Parathyroid adenoma (tissue), 2 donors: ENCODE data around the gene PLEKHG5.
A peak's percentile ranks its signal among the peaks of the same experiment; 100 is the strongest.

Experiments used
- H2AFZ ChIP-seq: fragments of 300-600 bp; sonication (generic); one replicate; pipeline ENCODE4 v1.7.0; 2017; ENCODE audit warnings: antibody characterized with exemption, mild to moderate bottlenecking
- H3K27ac ChIP-seq: fragments of 300-600 bp; sonication (generic); one replicate; pipeline ENCODE4 v1.7.0; 2017
- H3K27me3 ChIP-seq: fragments of 300-600 bp; sonication (generic); one replicate; pipeline ENCODE4 v1.7.0; 2017; ENCODE audit warnings: low read length; ENCODE audit not compliant: control insufficient read depth, insufficient read depth
- H3K36me3 ChIP-seq: fragments of 300-600 bp; sonication (generic); one replicate; pipeline ENCODE4 v1.7.0; 2017; ENCODE audit warnings: low read length; ENCODE audit not compliant: control insufficient read depth, insufficient read depth
- H3K4me1 ChIP-seq: fragments of 300-600 bp; sonication (generic); one replicate; pipeline ENCODE4 v1.7.0; 2017; ENCODE audit warnings: control low read depth
- H3K4me2 ChIP-seq: fragments of 300-600 bp; sonication (generic); one replicate; pipeline ENCODE4 v1.7.0; 2017; ENCODE audit warnings: low read length
- H3K4me3 ChIP-seq: fragments of 300-600 bp; sonication (generic); one replicate; pipeline ENCODE4 v1.7.0; 2017; ENCODE audit warnings: low read depth, low read length
- H3K79me2 ChIP-seq: fragments of 300-600 bp; sonication (generic); one replicate; pipeline ENCODE4 v1.7.0; 2017; ENCODE audit warnings: control low read depth
- H3K9ac ChIP-seq: fragments of 300-600 bp; sonication (generic); one replicate; pipeline ENCODE4 v1.7.0; 2017; ENCODE audit warnings: mild to moderate bottlenecking
- H3K9me3 ChIP-seq: fragments of 300-600 bp; sonication (generic); one replicate; pipeline ENCODE4 v1.7.0; 2017; ENCODE audit warnings: low read length; ENCODE audit not compliant: control insufficient read depth
- TF ChIP-seq, protein P1 (sequence below): fragments of 300-600 bp; sonication (generic); IDR thresholded peaks from one replicate; pipeline ENCODE4 v1.7.0; 2017; ENCODE audit warnings: antibody characterized with exemption, mild to moderate bottlenecking
- donor health status: primary hyperparathyroidism.

PLEKHG5 gene

DNA sequence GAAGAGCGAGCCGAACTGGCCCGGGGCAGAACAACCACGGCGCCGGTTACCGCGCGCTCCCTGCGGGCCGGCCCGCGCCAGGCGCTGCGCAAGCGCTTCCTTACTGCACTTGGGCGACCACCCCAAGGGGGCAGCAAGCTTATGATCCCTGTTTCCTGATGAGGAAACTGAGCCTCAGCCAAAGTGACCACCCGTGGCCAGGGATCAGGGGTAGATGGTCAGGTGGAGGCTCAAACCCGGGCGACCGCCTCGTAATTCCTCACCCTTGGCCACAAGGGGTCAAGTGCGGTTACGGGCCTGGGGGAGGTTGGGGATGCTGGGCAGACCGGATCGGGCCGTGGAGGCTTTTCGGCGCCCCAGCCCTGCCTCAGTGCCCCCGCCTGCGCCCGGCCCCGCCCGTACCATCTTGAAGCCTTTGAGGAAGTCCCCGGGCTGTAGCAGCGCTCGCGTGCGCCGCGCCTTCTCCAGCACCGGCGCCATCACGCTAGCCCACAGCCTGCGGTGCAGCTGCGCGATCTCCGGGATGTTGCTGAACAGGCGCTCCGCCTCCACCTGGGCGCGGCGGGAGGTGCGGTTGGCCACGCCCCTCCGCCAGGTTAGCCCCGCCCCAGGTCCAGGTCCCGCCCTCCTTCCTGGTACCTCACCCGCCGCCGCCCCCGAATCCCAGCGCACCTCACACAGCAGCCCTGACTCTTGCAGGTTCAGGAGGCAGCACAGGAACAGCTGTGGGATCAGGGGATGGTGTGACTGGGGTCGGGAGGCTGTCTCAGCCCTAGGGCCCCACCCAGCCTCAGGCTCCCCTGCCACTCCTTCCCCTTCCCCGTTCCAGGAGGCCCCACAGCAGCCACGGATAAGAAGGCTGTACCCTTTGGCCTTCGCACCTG is 20.1 kb downstream of the PLEKHG5 start:
- TF ChIP-seq, protein P1, sequence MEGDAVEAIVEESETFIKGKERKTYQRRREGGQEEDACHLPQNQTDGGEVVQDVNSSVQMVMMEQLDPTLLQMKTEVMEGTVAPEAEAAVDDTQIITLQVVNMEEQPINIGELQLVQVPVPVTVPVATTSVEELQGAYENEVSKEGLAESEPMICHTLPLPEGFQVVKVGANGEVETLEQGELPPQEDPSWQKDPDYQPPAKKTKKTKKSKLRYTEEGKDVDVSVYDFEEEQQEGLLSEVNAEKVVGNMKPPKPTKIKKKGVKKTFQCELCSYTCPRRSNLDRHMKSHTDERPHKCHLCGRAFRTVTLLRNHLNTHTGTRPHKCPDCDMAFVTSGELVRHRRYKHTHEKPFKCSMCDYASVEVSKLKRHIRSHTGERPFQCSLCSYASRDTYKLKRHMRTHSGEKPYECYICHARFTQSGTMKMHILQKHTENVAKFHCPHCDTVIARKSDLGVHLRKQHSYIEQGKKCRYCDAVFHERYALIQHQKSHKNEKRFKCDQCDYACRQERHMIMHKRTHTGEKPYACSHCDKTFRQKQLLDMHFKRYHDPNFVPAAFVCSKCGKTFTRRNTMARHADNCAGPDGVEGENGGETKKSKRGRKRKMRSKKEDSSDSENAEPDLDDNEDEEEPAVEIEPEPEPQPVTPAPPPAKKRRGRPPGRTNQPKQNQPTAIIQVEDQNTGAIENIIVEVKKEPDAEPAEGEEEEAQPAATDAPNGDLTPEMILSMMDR = no peak
- H3K4me3 ChIP-seq = peak overlapping the region; percentile 20
- H3K4me2 ChIP-seq = peak overlapping the region; percentile 21
- H3K4me1 ChIP-seq = peaks cover 7% of the 10 kb centered on the region
- H3K36me3 ChIP-seq = no peaks in the 10 kb centered on the region
- H3K27me3 ChIP-seq = no peaks in the 10 kb centered on the region
- no peak overlapping the region for H3K27ac ChIP-seq
- H3K79me2 ChIP-seq = no peaks in the 10 kb centered on the region
- H2AFZ ChIP-seq = no peak overlapping the region
- H3K9me3 ChIP-seq = no peaks in the 10 kb centered on the region
- H3K9ac ChIP-seq = no peak overlapping the region

DNA sequence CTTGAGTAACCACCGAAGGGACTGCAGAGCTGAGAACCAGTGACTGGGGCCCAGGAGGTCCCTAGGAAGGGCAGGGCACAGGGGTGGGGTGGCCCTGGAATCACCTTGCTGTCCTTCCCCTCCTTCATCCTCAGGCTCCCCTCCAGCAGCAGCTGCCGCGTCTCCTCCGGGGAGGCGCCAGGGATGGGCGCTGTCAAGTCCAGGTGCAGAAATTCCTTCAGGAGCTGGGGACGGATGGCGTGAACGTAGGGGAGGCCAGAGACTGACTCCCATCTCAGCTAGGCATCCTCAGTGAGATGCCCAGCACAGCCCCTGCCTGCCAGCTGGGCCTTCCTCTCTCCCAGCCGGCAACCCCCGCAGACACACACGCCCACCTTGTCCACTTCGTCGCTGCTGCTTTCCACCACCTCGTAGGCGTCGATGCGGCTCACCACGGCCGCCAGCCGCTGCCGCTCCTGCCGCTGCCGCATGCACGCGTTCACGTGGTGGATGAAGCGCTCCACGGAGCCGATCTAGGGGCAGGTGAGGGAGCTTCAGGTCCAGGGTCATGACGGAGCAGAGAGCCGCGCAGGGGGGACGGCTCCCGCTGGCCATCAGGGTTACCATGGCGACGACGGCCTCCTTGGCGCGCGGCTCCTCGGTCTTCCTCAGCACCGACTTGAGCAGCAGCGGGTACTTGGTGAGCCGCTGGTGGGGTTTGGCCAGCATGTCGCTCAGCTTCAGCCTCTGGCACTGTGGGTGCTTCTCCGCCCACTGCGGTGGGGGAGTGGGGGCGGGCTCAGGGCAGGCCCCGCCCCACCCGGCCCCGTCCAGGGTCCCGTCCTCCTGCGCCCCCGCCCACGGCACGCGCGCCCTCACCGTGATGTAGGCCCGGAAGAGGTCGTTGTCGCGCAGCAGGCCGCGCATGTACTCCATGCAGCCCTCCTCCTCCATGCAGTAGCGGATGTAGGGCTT is 21.1 kb downstream of the PLEKHG5 start:
- Histone ChIP-seq H3K4me2 (peak overlapping the region; percentile 21), H3K4me3 (peak overlapping the region; percentile 20), H3K27ac (no peak overlapping the region), H3K27me3 (no peaks in the 10 kb centered on the region), H2AFZ (no peak overlapping the region), H3K4me1 (peaks cover 2% of the 10 kb centered on the region), H3K9ac (no peak overlapping the region), H3K36me3 (no peaks in the 10 kb centered on the region), H3K79me2 (no peaks in the 10 kb centered on the region), H3K9me3 (no peaks in the 10 kb centered on the region)
- TF ChIP-seq, protein P1 = no peak

DNA sequence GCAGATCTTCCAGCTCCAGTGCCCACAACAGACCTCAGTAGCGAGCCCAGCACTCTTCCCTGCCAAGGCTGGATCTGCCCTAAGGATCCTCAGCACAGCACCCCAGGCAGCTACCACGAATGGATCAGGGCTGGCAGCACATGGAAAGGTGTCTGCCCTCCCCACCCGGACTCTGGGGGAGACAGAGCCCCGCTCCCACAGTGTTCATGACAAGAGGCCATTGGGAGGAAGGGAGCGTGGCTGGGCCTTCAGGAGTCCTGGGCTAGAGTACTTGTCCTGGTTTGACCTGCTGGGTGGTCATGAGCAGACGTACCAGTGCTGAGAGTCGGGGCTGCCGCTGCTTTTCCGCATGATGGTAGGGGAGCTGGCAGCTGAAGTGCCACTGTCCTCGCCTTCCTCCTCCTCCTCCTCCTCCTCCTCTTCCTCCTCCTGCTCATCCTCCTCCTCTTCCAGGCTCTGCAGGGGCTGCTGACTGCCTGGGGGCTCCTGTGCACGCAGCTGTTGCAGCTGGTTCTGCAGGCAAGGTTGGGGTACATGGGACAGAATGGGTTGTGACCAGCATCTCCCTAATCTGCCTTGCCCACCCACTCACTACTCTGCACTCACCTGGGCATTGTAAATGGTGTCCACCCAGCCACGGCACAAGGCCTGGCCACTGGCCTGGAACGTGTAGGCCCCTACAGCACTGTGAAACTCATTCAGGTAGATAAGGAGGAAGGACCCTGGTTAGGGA is 22.6 kb downstream of the PLEKHG5 start:
- no peaks in the 10 kb centered on the region for H3K27me3 ChIP-seq
- no peak overlapping the region for H3K27ac ChIP-seq
- no peak overlapping the region for H3K9ac ChIP-seq
- no peak overlapping the region for H3K4me2 ChIP-seq
- TF ChIP-seq, protein P1 = no peak
- H3K79me2 ChIP-seq = no peaks in the 10 kb centered on the region
- no peak overlapping the region for H3K4me3 ChIP-seq
- no peak overlapping the region for H2AFZ ChIP-seq
- no peaks in the 10 kb centered on the region for H3K9me3 ChIP-seq
- H3K36me3 ChIP-seq = no peaks in the 10 kb centered on the region
- peaks cover 5% of the 10 kb centered on the region for H3K4me1 ChIP-seq

DNA sequence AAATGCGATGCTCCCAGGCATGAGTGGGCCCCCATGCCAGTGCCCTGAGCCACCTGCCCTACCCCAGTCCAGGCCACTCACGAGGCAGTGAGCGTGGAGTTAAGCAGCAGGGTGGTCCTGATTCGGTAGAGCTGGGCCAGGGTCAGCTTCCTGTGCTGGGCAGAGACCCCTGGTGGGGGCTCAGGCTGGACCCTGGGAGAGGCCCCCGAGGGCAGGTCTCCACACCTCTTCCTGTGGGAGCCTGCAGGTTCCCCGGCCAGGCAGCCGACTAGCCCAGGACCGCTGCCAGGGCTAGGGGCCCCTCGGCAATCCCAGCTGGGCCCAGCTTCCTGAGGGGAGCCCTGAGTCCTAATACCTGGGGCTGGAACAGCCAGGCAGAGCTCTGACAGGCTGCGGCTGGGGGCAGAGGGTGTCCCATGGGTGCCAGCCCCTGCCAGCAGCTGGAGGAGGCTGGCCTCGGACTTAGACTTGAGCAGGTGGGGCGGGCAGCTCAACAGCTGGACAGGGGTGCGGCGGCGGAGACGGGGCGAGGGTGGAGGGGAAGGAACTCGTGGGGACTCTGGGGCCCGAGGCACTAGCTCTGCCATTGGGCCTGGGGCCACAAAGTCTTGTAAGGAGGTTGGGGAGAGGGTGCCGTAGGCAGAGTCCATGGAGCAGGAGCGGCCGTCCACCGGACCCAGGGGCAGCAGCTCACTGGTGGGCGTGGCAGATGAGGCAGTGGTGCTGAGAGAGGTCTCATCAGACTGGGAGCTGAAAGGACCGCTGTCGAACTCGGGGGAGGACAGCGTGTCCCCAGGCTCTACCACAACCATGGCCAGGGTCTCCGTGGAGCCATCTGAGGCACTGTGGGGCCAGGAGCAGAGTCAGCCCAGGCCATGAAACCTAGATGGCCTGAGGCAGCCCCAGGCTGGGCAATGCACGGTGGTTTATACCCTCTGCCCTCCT is 23.5 kb downstream of the PLEKHG5 start:
- Histone ChIP-seq H3K9me3 (no peaks in the 10 kb centered on the region), H3K4me2 (no peak overlapping the region), H3K36me3 (no peaks in the 10 kb centered on the region), H3K27me3 (no peaks in the 10 kb centered on the region), H2AFZ (no peak overlapping the region), H3K4me3 (no peak overlapping the region), H3K4me1 (peaks cover 5% of the 10 kb centered on the region), H3K79me2 (no peaks in the 10 kb centered on the region), H3K27ac (no peak overlapping the region), H3K9ac (no peak overlapping the region)
- TF ChIP-seq, protein P1 = no peak
